Measurements from ENCODE around the gene LAGE3.

- TF ChIP-seq ELF3 (CRISPR knock-in tag; IDR thresholded peaks at IDR 0.05) (no peak), CTCF (CRISPR knock-in tag; IDR thresholded peaks at IDR 0.05) (no peak), MAX (IDR thresholded peaks at IDR 0.05) (no peak), ZNF331 (CRISPR knock-in tag; IDR thresholded peaks at IDR 0.05) (no peak), SP2 (CRISPR knock-in tag; IDR thresholded peaks at IDR 0.05) (no peak), TP53 (CRISPR knock-in tag; conservative IDR thresholded peaks at IDR 0.05) (no peak), LBX2 (CRISPR knock-in tag; IDR thresholded peaks at IDR 0.05; ENCODE audit: borderline replicate concordance) (no peak), GABPA (IDR thresholded peaks at IDR 0.05; ENCODE audit: low read depth, low read length) (no peak), GABPA (CRISPR knock-in tag; IDR thresholded peaks at IDR 0.05; ENCODE audit: low read depth) (no peak), SIN3A (IDR thresholded peaks at IDR 0.05; ENCODE audit: borderline replicate concordance, low read depth, low read length) (no peak), ZKSCAN1 (IDR thresholded peaks at IDR 0.05; ENCODE audit: low read length) (no peak), ZNF558 (CRISPR knock-in tag; IDR thresholded peaks at IDR 0.05; ENCODE audit: borderline replicate concordance) (no peak), PRDM10 (CRISPR knock-in tag; IDR thresholded peaks at IDR 0.05; ENCODE audit: low read depth) (no peak)
Observed at GRCh38 chrX:154430479-154430878, 48.6 kb downstream of the LAGE3 start.
